A549 (cell line): Measurements from ENCODE around the gene C1QTNF9. TPM values are rescaled to one million over a fixed set of nuclear protein-coding genes. Genes with fewer than 3 reads are reported as not detected.
"Not testable (repeated sequence)": the region's sequence is repeated elsewhere in the genome, so short reads cannot be mapped to it uniquely, and the experiment has no call there.

ENCODE experiments used
- ATAC-seq, 2 experiments: fragments of 200-7000 bp in 1 of 2; fragments of >200 bp in 1 of 2; cut with Nextera tagmentation in 1 of 2; cut with Tn5 transposase in 1 of 2; 3 replicates each; pipeline versions ENCODE4 v1.8.0 to v1.9.1; 2018 to 2020; ENCODE audit warnings: mild to moderate bottlenecking in 1 of 2, moderate library complexity in 1 of 2
- CTCF ChIA-PET: fragments of 300-600 bp; sonication (Branson Sonifier 250); formaldehyde crosslinking; extraction: SDS; loops from one replicate; lab custom pipeline; 2021; ENCODE audit warnings: antibody characterized with exemption, inconsistent platforms; lab: Yijun Ruan, JAX
- POLR2A ChIA-PET: fragments of 350-600 bp; formaldehyde crosslinking; extraction: SDS; loops from one replicate; lab custom pipeline; 2021; ENCODE audit warnings: antibody characterized with exemption, inconsistent platforms; lab: Yijun Ruan, JAX
- DNase-seq, 2 experiments: peaks; one replicate each; pipeline versions ENCODE4 v3.0.0 to v3.0.0-alpha.2; 2011 to 2016; ENCODE audit warnings: low read depth in 1 of 2, low spot score in 1 of 2
- FAIRE-seq: peaks from 2 replicates; lab custom pipeline; 2011; peaks lifted over from hg19 to GRCh38; lab: Jason Lieb, UNC
- H3K27ac ChIP-seq, 2 experiments: fragments of >200 bp; sonication (Bioruptor Twin); formaldehyde crosslinking; 3 replicates each; pipeline ENCODE4 v1.5.1; 2016 to 2017
- H3K4me1 ChIP-seq: fragments of >200 bp; sonication (Bioruptor Twin); formaldehyde crosslinking; 3 replicates; pipeline ENCODE4 v1.6.1; 2016
- H3K4me2 ChIP-seq: fragments of >200 bp; sonication (Bioruptor Twin); formaldehyde crosslinking; 3 replicates; pipeline ENCODE4 v1.6.1; 2016
- H3K4me3 ChIP-seq: fragments of >200 bp; sonication (Bioruptor Twin); formaldehyde crosslinking; 3 replicates; pipeline ENCODE4 v1.5.1; 2016
- H3K9me3 ChIP-seq: fragments of >200 bp; sonication (Bioruptor Twin); formaldehyde crosslinking; 3 replicates; pipeline ENCODE4 v1.6.1; 2016
- CBX2 ChIP-seq: fragments of 200-600 bp; sonication (generic); IDR thresholded peaks from 2 replicates; pipeline ENCODE4 v1.6.1; 2016; ENCODE audit warnings: low read depth, mild to moderate bottlenecking, borderline replicate concordance
- CBX8 ChIP-seq: fragments of 200-600 bp; sonication (generic); IDR thresholded peaks from 2 replicates; pipeline ENCODE4 v1.6.1; 2016
- CHD2 ChIP-seq: fragments of 150-350 bp; IDR thresholded peaks from 2 replicates; pipeline ENCODE4 v1.6.1; 2014; ENCODE audit warnings: low read length; ENCODE audit not compliant: partially characterized antibody
- FOSL2 ChIP-seq, 2 experiments: fragments of 450-650 bp in 1 of 2; fragments of >200 bp in 1 of 2; sonication (Bioruptor Twin) in 1 of 2; formaldehyde crosslinking; IDR thresholded peaks; 2 replicates each; pipeline versions ENCODE4 v1.5.0 to v1.6.1; 2016 to 2020; ENCODE audit warnings: mild to moderate bottlenecking in 1 of 2, moderate library complexity in 1 of 2
- HOXA7 ChIP-seq: fragments of 250-450 bp; sonication (Bioruptor Pico); IDR thresholded peaks from 2 replicates; pipeline ENCODE4 v1.5.0; 2020; ENCODE audit warnings: mild to moderate bottlenecking, moderate library complexity
- HOXB5 ChIP-seq: fragments of 250-450 bp; sonication (Bioruptor Pico); IDR thresholded peaks from 2 replicates; pipeline ENCODE4 v1.5.0; 2020; ENCODE audit warnings: mild to moderate bottlenecking, moderate library complexity
- KDM5A ChIP-seq: fragments of 200-600 bp; sonication (generic); IDR thresholded peaks from 2 replicates; pipeline ENCODE4 v1.6.1; 2016; ENCODE audit warnings: antibody characterized with exemption, mild to moderate bottlenecking
- RAD21 ChIP-seq, 2 experiments: fragments of >200 bp in 1 of 2; sonication (Bioruptor Twin) in 1 of 2; formaldehyde crosslinking in 1 of 2; IDR thresholded peaks in 1 of 2; conservative IDR thresholded peaks in 1 of 2; 2 replicates in 1 of 2; 3 replicates in 1 of 2; pipeline ENCODE4 v1.6.1; 2012 to 2018; ENCODE audit warnings: inconsistent platforms in 1 of 2
- ZFP36 ChIP-seq: fragments of 450-650 bp; IDR thresholded peaks from 2 replicates; pipeline ENCODE4 v1.6.1; 2014; ENCODE audit warnings: borderline replicate concordance; ENCODE audit not compliant: partially characterized antibody
- ZNF302 ChIP-seq: fragments of 250-450 bp; sonication (Bioruptor Pico); IDR thresholded peaks from 2 replicates; pipeline ENCODE4 v1.9.0; 2021; ENCODE audit warnings: inconsistent platforms, mild to moderate bottlenecking, moderate library complexity
- WGBS: methylation state at CpG from one replicate; pipeline ENCODE4 v1.1.6; 2017; ENCODE audit errors: missing lambda C conversion rate; 5-methylcytosine and 5-hydroxymethylcytosine counted together
- polyA plus RNA-seq, 4 experiments: library from polyadenylated mRNA; depleted of rRNA in 3 of 4; stranded (reverse); fragments of >200 nt; fragmentation: RNase III in 1 of 4; extraction: RNeasy Plus Mini Kit Qiagen cat#74134 plus additional on column Dnase treatment in 1 of 4; gene quantifications; 2 replicates in 3 of 4; 3 replicates in 1 of 4; pipeline ENCODE4 v1.2.3, GENCODE V29; 2011 to 2017
- TF ChIP-seq, protein P1 (sequence below): fragments of >200 bp; sonication (Bioruptor Twin); formaldehyde crosslinking; IDR thresholded peaks from 3 replicates; pipeline ENCODE4 v1.5.1; 2016
- TF ChIP-seq, protein P2 (sequence below): fragments of 150-350 bp; IDR thresholded peaks from 2 replicates; pipeline ENCODE4 v1.6.1; 2014; ENCODE audit warnings: low read depth, mild to moderate bottlenecking, low read length
- TF ChIP-seq, protein P3 (sequence below): IDR thresholded peaks from 2 replicates; pipeline ENCODE4 v1.6.1; 2012
- TF ChIP-seq, protein P4 (sequence below): fragments of 200-600 bp; sonication (generic); IDR thresholded peaks from 2 replicates; pipeline ENCODE4 v1.6.1; 2016; ENCODE audit warnings: antibody characterized with exemption, mild to moderate bottlenecking, moderate library complexity
- TF ChIP-seq, protein P5 (sequence below): fragments of 450-650 bp; IDR thresholded peaks from 2 replicates; pipeline ENCODE4 v1.6.1; 2014; ENCODE audit warnings: antibody characterized with exemption

Gene C1QTNF9
- polyA plus RNA-seq, 2 of the 4 experiments (the other 2 are of a cell fraction), result not detected

DNA sequence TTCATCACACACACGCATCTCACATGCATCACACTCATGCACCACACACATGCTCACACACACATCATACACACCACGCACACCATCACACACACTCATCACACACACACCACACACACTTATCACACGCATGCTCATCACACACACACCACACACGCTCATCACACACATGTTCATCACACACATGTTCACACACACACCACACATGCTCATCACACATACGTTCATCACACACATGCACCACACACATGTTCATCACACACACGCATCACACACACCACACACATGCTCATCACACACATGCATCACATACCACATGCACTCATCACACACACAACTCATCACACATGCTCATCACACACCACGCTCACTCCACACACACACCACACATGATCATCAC lies 46.9 kb downstream of the C1QTNF9 start:
- no peak overlapping the region for H3K4me3 ChIP-seq
- ChIA-PET CTCF (no interaction called here), POLR2A (no interaction called here)
- no peaks in the 10 kb centered on the region for H3K9me3 ChIP-seq
- H3K27ac ChIP-seq, result no peak overlapping the region
- FAIRE-seq (no peak), ATAC-seq (no peak), DNase-seq (no peak)
- TF ChIP-seq, protein P1, sequence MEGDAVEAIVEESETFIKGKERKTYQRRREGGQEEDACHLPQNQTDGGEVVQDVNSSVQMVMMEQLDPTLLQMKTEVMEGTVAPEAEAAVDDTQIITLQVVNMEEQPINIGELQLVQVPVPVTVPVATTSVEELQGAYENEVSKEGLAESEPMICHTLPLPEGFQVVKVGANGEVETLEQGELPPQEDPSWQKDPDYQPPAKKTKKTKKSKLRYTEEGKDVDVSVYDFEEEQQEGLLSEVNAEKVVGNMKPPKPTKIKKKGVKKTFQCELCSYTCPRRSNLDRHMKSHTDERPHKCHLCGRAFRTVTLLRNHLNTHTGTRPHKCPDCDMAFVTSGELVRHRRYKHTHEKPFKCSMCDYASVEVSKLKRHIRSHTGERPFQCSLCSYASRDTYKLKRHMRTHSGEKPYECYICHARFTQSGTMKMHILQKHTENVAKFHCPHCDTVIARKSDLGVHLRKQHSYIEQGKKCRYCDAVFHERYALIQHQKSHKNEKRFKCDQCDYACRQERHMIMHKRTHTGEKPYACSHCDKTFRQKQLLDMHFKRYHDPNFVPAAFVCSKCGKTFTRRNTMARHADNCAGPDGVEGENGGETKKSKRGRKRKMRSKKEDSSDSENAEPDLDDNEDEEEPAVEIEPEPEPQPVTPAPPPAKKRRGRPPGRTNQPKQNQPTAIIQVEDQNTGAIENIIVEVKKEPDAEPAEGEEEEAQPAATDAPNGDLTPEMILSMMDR, result no peak
- TF ChIP-seq, protein P2, sequence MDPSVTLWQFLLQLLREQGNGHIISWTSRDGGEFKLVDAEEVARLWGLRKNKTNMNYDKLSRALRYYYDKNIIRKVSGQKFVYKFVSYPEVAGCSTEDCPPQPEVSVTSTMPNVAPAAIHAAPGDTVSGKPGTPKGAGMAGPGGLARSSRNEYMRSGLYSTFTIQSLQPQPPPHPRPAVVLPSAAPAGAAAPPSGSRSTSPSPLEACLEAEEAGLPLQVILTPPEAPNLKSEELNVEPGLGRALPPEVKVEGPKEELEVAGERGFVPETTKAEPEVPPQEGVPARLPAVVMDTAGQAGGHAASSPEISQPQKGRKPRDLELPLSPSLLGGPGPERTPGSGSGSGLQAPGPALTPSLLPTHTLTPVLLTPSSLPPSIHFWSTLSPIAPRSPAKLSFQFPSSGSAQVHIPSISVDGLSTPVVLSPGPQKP, result no peak
- no peak for TF ChIP-seq HOXB5
- no peak for TF ChIP-seq RAD21 (conservative IDR thresholded peaks at IDR 0.05 in 1 of 2, IDR thresholded peaks at IDR 0.05 in 1 of 2)
- no peak for TF ChIP-seq CBX2
- no peak for TF ChIP-seq KDM5A
- H3K4me1 ChIP-seq, result no peaks in the 10 kb centered on the region
- H3K4me2 ChIP-seq, result no peak overlapping the region
- WGBS, result 64% methylated on average over 7 of the region's 7 CpGs

DNA sequence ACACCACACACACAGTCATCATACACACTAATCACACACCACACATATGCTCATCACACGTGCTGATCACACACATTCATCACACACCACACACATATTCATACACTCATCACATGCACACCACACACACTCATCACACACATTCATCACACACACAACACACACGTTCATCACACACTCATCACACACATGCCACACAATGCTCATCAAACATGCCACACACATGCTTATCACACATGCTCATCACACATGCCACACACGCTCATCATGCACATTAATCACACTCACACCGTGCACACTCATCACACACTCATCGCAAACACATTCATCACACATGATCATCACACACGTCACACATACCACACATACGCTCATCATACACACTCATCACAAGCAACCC lies 47.5 kb downstream of the C1QTNF9 start:
- H3K4me1 ChIP-seq, result no peaks in the 10 kb centered on the region
- ATAC-seq (no peak), DNase-seq (no peak), FAIRE-seq (no peak)
- 54% methylated on average over 7 of the region's 7 CpGs for WGBS
- no peaks in the 10 kb centered on the region for H3K9me3 ChIP-seq
- H3K4me3 ChIP-seq, result no peak overlapping the region
- CTCF ChIA-PET, result no interaction called here
- POLR2A ChIA-PET, result no interaction called here
- no peak overlapping the region for H3K27ac ChIP-seq
- TF ChIP-seq HOXA7 (no peak), ZNF302 (no peak)
- no peak overlapping the region for H3K4me2 ChIP-seq

DNA sequence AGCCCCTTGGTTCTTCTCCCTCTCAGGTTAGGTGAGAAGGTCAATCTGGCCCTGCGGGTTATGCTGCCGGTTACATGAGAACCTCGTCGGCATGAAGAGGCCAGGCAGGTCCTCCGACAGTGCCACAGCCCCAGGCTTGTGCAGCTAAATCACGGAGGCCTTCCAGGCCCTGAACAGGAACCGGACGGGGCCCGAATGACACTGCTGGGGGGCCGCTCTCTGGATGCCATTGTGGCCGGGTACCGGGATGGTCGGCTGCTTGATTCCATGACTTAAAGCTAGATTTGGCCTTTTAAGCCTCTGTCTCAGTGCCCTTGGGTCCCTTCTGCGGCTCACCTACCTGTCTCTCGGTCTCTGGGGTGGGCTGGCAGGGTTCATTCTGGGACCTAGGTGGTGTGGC lies 48.4 kb downstream of the C1QTNF9 start:
- H3K27ac ChIP-seq, result no peak overlapping the region

DNA sequence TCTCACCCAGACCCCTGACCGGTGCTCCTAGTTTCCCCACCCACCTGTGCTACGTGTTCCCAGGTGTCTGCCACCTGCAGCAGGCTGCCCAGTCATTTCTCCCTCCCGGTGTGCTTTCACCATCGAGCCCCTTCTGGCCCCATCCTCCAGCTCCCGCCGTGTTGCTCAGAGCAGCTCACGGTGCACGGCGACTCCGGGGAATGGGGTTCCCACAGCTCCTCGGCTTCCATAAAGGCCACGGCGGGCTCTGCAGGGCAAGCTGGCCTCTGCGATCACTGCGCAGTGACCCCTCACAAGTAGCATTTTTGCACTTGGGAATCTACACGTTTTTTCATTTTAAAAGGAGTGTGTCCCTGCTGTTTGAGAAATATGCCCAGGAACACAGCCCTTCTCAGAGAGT lies 49.5 kb downstream of the C1QTNF9 start:
- ATAC-seq, H3K4me1 ChIP-seq, H3K4me3 ChIP-seq, H3K4me2 ChIP-seq, FAIRE-seq, POLR2A ChIA-PET, DNase-seq, H3K9me3 ChIP-seq, H3K27ac ChIP-seq, CTCF ChIA-PET: not testable (repeated sequence)
- WGBS, result 67% methylated on average over 12 of the region's 16 CpGs

More for the DNA sequence above, 48.4 kb downstream of the C1QTNF9 start:
- TF ChIP-seq, protein P3, sequence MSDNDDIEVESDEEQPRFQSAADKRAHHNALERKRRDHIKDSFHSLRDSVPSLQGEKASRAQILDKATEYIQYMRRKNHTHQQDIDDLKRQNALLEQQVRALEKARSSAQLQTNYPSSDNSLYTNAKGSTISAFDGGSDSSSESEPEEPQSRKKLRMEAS, result no peak
- TF ChIP-seq, all 56 proteins: peak for 0
- POLR2A ChIA-PET, result no interaction called here
- H3K4me1 ChIP-seq, result no peaks in the 10 kb centered on the region
- FAIRE-seq (no peak), ATAC-seq (no peak), DNase-seq (no peak)
- no peaks in the 10 kb centered on the region for H3K9me3 ChIP-seq
- CTCF ChIA-PET, result interaction anchor here (1.0 kb wide), 1 partner anchor 644 kb away, joined by 3 read pairs; no protein-coding TSS in a partner anchor
- WGBS, result 97% methylated on average over 6 of the region's 15 CpGs
- no peak overlapping the region for H3K4me2 ChIP-seq
- H3K4me3 ChIP-seq, result no peak overlapping the region

DNA sequence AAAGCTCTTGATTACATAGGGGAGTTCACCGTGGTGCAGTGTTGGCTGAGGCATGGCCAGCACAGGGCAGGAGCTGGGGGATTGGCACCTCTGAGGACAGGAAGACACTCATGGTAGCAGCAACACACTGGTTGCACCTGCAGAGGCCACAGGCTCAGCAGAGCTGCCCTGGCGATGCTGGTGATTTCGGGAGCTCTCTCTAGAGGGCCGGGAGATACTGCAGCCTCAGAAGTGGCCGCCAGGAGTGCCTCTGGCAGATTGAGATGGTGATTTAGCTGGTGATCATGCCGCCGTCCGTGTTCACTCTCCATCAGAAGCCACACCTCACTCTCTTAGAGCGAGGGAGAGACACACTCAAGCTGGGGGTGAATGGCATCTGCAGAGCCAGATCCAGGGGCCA lies 49.9 kb downstream of the C1QTNF9 start:
- H3K27ac ChIP-seq, ATAC-seq, H3K9me3 ChIP-seq, DNase-seq, H3K4me2 ChIP-seq, POLR2A ChIA-PET, FAIRE-seq, H3K4me1 ChIP-seq, CTCF ChIA-PET, H3K4me3 ChIP-seq: not testable (repeated sequence)
- 64% methylated on average over 4 of the region's 9 CpGs for WGBS

DNA sequence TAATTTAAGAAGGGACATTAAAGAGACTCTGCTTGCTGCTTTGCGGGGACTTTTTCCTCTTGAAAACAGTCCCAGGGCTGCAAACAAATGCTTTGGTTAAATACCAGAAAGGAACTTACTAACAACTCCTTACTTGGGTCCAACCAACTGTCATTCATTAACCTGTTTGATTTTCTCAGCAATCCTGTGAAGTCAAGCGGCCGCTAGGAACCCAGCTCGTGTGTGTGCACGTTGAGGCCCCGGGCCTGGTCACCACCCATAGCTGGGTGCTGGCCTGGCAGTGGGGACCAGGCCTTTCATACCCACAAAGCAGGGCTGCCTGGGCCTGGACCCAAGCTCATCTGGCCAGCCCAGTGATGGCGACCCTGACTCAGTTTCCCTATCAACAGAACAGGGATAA lies 50.7 kb downstream of the C1QTNF9 start:
- FAIRE-seq, result no peak
- DNase-seq, result no peak
- ATAC-seq, result no peak
- ChIA-PET CTCF (no interaction called here), POLR2A (no interaction called here)
- 58% methylated on average over 3 of the region's 7 CpGs for WGBS
- no peak overlapping the region for H3K27ac ChIP-seq
- H3K9me3 ChIP-seq, result no peaks in the 10 kb centered on the region
- H3K4me2 ChIP-seq, result no peak overlapping the region
- H3K4me3 ChIP-seq, result no peak overlapping the region
- H3K4me1 ChIP-seq, result no peaks in the 10 kb centered on the region
- TF ChIP-seq, protein P4, sequence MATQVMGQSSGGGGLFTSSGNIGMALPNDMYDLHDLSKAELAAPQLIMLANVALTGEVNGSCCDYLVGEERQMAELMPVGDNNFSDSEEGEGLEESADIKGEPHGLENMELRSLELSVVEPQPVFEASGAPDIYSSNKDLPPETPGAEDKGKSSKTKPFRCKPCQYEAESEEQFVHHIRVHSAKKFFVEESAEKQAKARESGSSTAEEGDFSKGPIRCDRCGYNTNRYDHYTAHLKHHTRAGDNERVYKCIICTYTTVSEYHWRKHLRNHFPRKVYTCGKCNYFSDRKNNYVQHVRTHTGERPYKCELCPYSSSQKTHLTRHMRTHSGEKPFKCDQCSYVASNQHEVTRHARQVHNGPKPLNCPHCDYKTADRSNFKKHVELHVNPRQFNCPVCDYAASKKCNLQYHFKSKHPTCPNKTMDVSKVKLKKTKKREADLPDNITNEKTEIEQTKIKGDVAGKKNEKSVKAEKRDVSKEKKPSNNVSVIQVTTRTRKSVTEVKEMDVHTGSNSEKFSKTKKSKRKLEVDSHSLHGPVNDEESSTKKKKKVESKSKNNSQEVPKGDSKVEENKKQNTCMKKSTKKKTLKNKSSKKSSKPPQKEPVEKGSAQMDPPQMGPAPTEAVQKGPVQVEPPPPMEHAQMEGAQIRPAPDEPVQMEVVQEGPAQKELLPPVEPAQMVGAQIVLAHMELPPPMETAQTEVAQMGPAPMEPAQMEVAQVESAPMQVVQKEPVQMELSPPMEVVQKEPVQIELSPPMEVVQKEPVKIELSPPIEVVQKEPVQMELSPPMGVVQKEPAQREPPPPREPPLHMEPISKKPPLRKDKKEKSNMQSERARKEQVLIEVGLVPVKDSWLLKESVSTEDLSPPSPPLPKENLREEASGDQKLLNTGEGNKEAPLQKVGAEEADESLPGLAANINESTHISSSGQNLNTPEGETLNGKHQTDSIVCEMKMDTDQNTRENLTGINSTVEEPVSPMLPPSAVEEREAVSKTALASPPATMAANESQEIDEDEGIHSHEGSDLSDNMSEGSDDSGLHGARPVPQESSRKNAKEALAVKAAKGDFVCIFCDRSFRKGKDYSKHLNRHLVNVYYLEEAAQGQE, result no peak
- TF ChIP-seq ZFP36 (no peak), KDM5A (no peak), FOSL2 (IDR thresholded peaks at IDR 0.05) (no peak), FOSL2 (CRISPR knock-in tag; IDR thresholded peaks at IDR 0.05) (no peak), CHD2 (no peak), CBX8 (no peak), CBX2 (no peak)
- TF ChIP-seq, protein P5, sequence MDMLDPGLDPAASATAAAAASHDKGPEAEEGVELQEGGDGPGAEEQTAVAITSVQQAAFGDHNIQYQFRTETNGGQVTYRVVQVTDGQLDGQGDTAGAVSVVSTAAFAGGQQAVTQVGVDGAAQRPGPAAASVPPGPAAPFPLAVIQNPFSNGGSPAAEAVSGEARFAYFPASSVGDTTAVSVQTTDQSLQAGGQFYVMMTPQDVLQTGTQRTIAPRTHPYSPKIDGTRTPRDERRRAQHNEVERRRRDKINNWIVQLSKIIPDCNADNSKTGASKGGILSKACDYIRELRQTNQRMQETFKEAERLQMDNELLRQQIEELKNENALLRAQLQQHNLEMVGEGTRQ, result no peak
